Fibroblast of skin of back (primary cell): ENCODE results near the gene MORF4L1. TPM values are rescaled to one million over a fixed set of nuclear protein-coding genes. Genes with fewer than 3 reads are reported as not detected.
"Not testable (repeated sequence)": the region's sequence is repeated elsewhere in the genome, so short reads cannot be mapped to it uniquely, and the experiment has no call there.

Source experiments
- DNase-seq: peaks from one replicate; pipeline ENCODE4 v3.0.0-alpha.2; 2013
- polyA plus RNA-seq, 2 experiments: library from polyadenylated mRNA; unstranded; fragments of 120-200 nt; gene quantifications; one replicate each; pipeline ENCODE4 v1.2.1, GENCODE V29; 2013; ENCODE audit not compliant: insufficient read length in 2 of 2

The MORF4L1 gene, protein sequence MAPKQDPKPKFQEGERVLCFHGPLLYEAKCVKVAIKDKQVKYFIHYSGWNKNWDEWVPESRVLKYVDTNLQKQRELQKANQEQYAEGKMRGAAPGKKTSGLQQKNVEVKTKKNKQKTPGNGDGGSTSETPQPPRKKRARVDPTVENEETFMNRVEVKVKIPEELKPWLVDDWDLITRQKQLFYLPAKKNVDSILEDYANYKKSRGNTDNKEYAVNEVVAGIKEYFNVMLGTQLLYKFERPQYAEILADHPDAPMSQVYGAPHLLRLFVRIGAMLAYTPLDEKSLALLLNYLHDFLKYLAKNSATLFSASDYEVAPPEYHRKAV
- polyA plus RNA-seq (2013, experiment 1 of 2; ENCODE audit: insufficient read length): 842 TPM
- polyA plus RNA-seq (2013, experiment 2 of 2; ENCODE audit: insufficient read length): 912 TPM

DNA sequence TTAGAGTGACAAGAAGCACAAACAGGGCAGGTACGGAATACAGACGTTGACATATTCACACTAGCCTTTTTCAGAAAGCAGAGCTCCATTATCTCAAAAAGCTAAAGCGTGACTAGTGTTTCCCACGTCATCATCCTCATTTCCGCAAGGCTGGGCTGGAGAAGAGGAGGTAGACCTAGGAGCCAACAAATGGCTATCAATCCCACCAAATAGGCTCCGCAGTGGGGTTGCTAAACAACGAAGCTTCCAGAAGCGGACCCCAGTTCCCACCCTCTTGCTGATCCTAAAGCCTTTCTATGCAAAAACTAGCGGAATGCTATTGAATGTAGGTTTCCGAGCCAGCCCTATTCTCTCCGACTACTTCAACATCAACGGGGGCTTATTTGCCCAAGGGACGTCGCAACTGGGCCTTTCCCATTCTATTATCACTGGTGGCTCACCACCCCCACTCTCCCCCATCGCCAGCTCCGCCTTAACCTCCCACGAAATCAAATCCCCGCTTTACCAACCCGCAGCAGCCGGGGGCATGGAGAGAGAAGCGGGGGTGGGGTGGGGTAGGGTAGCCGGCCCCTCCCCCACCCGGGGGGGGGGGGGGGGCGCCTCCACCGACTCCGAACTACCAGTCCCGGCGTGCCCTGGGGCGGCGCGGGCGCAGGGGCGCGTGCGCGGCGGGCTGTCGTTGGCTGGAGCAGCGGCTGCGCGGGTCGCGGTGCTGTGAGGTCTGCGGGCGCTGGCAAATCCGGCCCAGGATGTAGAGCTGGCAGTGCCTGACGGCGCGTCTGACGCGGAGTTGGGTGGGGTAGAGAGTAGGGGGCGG, at the start of gene MORF4L1:
MORF4L1 (plus strand) TSS at position 736 of the 817 bp plus-strand sequence. CDS start 128 bp downstream, outside the sequence.
- peak; percentile 97 for DNase-seq

DNA sequence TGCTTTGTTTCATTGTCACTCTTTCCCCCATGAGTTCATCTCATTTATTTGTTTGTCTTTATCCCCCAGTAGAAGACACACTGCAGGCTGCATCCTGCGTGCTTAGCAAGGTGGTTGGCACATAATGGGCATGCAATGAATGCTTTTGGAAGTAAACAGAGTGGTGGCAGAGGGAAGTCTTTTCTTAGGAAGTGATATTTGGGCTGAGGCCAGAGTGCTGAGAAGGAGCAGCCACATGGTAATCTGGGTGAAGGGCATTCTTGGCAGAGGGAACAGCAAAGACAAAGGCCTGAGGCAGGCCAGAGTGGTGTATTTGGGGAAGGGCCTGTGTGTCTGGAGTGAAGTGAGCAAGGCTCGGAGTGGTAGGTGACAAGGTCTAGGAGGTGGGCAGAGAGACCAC, 43.8 kb upstream of the MORF4L1 start:
- DNase-seq: no peak

DNA sequence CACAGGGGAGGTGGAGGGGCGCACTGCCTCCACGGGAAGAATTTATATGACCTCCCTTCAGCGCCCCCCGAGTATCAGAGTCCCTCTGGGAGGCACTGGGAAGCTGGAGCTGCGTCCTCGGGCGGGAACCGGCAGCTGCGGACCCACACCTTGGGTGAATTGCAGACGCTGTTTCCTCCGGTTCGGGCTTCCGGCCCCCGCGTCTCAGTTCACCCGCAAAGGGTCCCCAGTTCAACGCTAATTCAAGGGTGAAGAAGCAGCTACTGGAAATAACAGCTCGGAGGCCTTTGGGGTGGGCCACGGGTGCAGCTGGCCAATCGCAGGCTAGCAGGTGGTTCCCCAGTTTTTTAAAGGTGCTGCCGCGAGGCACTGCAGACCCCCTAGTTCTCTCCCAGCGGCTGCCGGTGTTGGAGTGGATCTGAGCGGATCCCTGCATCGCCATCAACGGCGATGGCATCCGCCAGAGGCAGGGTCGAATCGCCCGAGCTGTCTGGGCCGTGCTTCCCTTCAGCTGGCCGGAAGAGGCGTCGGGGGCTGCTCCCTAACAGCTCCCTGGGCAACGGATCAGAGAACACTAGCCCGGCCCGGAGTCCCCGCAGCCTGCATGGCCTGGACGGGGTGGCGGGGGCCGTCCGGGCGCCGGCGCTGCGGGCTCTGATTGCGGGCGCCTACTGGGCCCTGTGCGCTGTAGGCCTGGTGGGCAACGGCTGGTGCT, 42.0 kb upstream of the MORF4L1 start:
- DNase-seq: no peak

DNA sequence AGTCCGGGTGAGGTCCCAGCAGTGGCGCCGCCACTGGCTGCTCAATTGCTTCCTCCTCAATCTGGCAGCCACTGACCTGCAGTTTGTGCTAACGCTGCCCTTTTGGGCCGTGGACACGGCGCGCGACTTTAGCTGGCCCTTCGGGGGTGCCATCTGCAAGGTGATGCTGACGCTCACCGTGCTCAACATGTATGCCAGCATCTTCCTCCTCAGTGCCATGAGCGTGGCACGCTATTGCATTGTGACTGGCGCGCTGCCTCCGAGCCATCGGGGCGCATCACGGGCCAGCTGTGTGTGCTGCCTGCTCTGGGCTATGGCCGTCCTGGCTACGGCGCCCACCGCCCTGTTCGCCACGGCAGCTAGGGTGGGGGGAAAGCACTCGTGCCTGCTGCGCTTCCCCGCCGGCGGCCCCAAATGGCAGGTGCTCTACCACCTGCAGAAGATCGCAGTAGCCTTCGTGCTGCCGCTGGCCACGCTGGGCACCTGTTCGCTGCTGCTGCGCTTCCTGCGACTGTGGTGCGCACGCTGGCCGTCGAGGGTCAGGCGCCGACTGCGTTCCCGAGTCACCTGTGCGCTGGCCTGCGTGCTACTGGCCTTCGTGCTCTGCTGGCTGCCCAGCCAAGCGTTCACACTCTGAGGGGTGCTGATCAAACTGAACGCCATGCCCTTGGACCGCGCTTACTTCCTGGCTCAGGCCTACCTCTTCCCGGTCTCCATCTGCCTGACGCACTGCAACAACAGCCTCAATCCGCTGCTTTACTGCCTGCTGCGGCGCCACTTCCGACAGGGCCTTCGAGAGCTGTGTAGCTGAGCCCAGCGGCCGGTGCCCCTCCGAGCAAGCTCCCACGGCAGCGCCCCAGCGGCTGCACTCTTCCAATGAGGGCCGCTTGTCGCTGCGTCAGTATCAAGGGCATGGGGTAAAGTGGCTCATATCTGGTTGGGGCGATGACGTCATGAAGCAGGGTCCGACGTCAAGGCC, 41.2 kb upstream of the MORF4L1 start:
- DNase-seq: no peak

DNA sequence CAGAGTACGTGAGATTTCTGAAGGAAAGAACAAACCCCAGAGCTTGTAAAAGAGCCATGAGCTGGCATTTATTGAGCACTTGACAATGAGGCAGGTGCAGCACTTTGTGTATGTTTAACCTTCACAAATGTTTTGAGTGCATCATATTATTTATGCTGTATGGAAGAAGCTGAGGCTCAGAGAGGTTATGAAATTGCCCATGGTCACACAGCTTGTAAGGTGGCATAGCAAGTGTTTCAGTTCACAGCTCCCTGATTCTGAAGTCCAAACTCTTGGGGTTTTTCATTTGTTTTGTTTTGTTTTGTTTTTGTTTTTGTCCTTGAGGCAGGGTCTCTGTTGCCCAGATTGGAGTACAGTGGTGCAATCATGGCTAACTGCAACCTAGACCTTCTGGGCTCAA, 36.4 kb upstream of the MORF4L1 start:
- no peak for DNase-seq

DNA sequence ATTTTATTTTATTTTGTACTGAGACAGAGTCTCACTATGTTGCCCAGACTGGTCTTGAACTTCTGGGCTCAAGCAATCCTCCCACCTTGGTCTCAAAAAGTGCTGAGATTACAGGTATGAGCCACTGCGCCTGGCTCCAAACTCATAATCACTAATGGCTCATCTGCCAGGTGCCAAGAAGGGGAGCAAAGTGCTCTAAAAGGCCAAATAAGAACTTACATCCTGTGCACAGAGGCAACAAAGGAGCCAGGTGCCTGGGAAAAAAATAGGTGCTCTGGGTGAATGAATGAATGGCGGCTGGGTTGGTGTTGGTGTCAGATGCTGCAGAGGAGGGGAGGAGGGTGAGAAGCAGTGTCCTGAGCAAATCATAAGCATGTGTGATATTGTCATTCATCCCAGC, 35.6 kb upstream of the MORF4L1 start:
- no peak for DNase-seq

DNA sequence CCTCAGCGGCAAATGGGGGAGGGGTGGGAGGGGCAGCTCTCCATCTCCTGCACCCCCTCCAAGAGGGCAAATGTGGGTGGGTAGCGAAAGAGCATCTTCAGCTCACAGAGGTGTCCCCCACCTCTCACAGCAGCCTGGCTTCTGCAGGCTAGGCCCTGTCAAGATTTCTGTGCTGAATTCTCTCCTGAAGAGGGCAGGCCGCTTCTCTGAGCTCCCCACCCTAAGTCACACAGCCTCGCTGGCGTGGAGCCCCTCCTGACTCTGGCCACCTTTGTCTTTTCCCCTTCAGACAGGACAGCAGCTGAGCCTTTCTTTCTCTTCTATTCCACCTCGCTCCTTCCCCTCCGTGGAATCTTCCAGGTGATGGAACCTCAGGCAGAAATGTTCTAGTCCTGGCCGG, 35.1 kb upstream of the MORF4L1 start:
- DNase-seq: no peak

DNA sequence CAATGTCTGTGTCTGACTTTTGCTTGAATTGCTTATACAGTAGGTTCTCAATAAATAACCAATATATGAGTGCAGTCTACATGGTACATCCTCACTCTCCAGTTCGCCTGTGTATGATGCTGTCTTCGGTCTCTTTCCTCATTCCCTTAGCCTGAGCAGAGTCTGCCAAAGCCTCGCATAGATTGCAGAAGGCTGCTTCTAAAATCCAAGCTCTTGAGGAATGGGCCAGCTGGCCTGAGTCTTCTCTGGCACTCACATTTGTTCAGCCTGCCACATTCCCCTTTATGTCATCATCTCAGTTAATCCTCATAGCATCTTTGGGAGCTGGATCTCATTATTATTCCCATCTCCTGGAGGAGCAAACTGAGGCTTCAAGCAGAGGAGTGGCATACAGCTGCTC, 34.2 kb upstream of the MORF4L1 start:
- no peak for DNase-seq

DNA sequence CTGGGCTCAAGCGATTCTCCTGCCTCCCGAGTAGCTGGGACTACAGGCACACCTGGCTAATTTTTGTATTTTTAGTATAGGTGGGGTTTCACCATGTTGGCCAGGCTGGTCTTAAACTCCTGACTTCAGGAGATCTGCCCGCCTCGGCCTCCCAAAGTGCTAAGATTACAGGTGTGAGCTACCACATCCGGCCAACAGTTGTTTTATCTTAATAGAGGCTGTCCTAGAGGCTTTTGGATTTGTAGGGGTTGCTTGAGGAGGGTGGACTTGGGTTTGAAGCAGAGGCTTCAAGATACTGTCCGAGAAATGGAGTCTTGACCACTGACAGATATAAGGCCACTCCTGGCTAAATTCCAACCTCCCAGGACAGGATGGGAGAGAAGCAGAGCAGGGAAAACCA, 33.5 kb upstream of the MORF4L1 start:
- not testable (repeated sequence) for DNase-seq

DNA sequence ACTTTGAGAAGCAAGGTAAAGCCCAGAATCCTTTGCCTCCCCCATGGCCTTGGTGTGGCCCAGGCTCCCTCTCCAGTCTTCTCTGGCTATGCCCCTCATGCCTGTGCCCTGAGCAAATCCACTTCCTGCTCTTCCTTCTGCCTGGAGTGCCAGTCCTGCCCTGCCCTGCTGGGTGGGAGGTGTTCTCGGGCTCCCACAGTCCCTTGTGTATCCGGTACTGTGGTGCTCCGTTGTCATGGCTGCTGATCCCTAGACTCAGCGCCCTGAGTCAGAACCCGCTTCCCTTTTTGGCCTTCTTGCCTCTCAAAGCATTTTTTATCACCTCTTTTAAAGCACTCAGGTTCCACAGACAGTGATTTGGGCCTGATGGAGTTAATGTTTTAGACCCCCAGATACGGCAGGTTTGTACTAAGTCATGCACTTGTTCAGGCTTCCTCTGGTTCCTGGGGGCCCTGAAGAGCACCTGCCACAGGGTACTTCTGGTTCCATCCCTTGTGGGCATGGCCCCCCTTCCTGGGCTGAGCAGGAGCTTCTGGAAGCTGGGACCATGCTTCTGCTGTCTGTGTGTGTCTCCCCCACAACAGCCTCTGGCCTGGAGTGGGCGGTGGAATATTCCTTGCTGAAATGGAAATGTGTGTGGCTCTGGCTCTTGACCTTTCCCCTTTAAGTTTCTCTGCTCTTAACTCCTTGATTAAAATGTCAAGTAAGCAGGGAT, 31.9 kb upstream of the MORF4L1 start:
- peak; percentile 80 for DNase-seq

DNA sequence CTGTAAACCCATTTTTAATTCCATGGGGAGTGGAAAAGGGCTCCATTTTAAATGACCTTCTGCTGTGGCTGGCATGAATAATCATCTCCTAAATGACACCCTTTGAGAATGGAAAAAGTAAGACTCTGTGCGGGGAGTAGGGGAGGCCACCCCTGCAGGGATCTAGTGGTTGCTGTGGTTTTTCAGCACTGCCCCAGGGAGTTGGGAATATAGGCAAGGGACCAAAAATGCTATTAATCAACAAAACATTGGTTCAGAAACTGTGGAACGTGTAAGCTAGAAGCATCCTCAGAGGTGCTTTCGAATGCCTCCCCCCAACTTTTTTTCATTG, 31.3 kb upstream of the MORF4L1 start:
- peak; percentile 47 for DNase-seq

DNA sequence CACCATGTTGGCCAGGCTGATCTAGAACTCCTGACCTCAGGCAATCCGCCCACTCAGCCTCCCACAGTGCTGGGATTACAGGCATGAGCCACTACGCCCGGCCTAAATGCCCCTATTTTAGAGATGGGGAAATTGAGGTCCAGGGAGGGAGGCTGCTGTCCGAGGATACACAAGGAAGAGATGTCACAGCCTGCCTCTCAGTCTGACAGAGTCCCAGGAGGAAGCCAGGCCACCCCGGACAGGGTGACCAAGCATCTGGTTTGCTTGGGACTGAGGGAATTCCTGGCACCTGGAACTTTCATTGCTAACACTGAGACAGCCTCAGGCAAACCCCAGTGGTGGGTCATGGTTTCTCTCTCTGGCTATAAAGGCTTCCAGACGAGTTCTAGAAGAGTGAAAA, 30.8 kb upstream of the MORF4L1 start:
- DNase-seq: no peak

DNA sequence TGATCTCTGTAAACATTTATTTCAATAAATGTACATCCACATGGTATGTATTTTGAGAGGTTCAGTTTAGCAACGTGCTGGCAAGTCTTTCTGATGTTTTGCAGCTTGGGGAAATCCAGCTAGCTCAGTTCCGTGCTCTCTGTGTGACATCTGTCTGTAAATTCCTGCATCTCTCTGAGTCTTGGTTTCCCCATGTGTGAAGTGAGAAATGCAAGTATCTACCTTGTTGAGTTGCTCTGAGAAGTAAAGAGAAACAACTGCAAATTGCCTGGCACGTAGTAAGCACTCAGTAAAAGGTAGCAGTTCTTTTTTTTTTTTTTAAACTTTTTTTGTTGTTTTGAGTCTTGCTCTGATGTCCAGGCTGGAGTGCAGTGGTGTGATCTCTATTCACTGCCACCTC, 30.2 kb upstream of the MORF4L1 start:
- no peak for DNase-seq

DNA sequence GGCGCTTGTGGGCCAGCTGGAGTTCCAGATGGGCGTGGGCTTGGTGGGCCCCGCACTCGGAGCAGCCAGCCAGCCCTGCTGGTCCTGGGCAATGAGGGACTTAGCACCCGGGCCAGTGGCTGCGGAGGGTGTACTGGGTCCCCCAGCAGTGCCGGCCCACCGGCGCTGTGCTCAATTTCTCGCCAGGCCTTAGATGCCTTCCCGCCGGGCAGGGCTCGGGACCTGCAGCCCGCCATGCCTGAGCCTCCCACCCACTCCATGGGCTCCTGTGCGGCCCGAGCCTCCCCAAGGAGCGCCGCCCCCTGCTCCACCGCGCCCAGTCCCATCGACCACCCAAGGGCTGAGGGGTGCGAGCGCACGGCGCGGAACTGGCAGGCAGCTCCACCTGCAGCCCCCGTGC, 25.8 kb upstream of the MORF4L1 start:
- DNase-seq: not testable (repeated sequence)

DNA sequence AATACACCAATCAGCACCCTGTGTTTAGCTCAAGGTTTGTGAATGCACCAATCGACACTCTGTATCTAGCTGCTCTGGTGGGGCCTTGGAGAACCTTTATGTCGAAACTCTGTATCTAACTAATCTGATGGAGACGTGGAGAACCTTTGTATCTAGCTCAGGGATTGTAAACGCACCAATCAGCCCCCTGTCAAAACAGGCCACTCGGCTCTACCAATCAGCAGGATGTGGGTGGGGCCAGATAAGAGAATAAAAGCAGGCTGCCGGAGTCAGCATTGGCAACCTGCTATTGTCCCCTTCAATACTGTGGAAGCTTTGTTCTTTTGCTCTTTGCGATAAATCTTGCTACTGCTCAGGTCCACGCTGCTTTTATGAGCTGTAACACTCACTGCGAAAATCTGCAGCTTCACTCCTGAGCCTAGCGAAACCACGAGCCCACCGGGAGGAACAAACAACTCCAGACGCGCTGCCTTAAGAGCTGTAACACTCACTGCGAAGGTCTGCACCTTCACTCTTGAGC, 25.2 kb upstream of the MORF4L1 start:
- not testable (repeated sequence) for DNase-seq

DNA sequence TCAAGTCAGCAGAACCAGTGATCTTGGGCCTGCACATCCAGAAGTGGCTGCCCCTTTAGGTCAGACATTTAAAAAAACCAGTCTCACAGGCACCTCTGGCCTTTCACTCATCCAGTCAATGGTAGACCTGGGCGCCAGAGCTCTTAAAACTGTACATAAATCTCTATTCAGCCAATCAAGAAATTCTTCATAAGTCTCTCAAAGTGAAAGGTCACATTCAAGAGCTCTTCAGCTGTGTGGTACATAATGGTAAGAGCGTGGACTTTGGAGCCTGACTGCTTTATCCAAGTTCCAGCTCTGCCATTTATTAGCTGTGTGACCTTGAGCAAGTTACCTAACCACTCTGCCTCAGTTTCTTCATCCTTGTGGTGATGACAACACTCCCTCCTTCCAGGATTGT, 22.3 kb upstream of the MORF4L1 start:
- no peak for DNase-seq

DNA sequence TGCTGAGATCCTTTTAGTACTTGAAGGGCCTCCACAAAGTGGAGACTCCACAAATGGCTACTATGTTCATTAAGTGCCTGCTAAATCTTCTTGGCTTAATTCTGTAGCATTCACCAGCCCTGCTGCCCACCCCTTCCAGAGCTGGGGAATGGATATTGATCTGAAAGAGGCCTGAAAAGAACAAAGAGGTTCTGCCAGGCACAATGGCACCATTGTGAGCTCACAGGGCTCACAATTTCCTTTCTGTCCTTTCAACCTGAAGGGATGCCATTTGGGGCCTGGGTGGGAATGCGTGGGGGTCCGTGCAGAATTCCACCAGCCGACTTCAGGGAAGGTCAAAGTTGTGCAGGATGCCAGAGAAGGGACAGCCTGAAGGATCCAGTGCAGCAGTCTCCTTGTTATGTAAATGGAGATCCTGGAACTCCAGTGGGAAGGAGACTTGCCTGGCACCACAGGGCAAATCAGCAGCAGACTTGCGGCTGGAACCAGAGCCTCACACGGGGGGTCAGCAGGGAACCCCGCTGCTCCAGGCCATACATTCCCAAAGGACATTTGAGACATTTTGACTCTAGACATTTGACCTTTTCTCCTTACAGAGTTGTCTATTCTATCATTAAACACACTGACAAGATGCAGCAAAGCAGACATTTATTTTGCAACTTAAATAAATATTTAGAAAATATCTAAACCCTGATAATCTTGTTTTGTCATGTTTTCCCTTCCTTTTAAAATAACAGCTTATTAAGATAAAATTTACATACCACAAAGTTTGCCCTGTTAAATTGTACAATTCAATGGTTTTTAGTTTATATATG, 21.5 kb upstream of the MORF4L1 start:
- no peak for DNase-seq

DNA sequence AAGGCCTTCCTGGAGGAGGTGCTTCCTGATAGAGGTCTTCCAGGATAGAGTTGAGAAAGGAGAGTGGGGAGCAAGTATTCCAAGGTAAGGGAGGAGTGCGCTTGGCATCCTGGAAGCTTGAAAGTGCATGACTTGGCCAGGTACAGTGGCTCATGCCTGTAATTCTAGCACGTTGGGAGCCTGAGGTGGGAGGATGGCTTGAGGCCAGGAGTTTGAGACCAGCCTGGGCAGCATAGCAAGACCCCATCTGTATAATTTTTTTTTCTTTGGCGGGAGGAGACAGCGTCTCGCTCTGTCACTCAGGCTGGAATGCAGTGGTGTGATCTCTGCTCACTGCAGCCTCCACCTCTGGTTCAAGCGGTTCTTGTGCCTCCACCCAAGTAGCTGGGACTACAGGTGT, 19.2 kb upstream of the MORF4L1 start:
- no peak for DNase-seq

DNA sequence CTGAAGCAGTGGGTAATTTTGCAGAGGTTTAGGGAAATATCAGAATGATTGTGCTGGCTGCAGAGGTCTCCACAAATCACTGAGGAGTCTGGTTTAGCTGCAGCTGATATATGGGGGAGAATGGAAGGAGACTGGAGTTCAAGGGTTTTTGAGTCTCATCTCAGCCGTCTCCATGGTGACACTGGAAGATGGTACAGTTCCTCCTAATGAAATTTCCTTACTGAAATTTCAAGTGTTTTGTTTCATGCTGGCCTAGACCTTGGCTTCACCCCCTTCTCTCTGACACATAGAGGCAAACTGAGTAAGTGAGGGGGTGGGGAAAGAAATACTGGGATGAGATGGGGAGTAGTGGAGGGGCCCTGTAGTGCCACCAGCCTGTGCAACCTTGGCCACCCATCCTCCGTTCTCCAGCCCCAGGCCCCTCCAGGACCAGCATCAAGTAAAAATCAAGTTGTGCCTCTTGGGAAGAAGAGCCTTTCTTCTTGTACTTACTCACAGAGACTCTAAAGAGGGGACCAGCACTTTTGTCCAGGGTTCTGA, 17.8 kb upstream of the MORF4L1 start:
- no peak for DNase-seq

DNA sequence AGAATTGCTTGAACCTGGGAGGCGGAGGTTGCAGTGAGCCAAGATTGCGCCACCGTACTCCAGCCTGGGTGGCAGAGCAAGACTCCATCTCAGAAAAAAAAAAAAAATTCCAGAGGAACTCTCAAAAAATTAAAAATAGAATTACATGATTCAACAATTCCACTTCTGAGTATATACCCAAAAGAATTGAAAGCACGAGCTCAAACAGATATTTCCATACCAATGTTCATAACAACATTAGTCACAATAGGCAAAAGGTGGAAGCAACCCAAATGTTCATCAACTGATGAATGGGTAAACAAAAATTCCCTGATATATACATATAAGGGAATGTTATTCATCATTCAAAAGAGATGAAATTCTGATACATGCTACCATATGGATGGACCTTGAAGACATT, 16.9 kb upstream of the MORF4L1 start:
- DNase-seq: peak; percentile 97
